NCI-H2196 treated with DMSO at 0.1 percent for 48 hours (cell line): ENCODE results near the gene SAFB.

Source experiments
- DNase-seq: peaks from one replicate; lab custom pipeline; 2025; ENCODE audit not compliant: unreplicated experiment; lab: John Stamatoyannopoulos, UW

SAFB gene

DNA sequence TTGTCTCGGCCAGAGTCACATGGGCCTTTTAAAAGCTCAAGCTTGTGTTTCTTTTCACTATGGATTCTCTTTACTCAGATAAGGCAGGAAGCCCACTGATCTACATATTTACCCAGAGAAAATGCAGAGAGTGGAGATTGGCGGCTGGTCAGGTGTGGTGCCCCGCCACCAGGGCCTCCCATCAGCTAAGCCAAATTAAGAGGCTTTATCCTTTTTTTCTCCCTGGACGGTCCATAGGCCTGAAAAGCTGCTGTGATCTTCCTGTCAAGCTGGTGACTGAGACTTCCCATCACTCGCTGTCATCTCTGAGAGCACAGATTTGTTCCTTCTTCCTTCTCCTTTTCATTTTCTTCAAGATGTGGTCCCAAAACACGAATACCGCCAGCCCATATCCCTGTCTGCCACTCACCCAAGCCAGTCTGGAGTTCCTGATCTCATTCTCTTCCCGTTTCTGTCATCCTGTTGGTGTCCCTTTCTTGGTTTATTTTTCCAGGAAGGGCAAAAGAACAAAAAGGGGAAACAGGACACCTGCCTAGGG lies 1.9 kb downstream of the SAFB start:
- no peak for DNase-seq

GRCh38 chr19:5625641-5626040 lies 2.8 kb downstream of the SAFB start:
- DNase-seq, result no peak

DNA sequence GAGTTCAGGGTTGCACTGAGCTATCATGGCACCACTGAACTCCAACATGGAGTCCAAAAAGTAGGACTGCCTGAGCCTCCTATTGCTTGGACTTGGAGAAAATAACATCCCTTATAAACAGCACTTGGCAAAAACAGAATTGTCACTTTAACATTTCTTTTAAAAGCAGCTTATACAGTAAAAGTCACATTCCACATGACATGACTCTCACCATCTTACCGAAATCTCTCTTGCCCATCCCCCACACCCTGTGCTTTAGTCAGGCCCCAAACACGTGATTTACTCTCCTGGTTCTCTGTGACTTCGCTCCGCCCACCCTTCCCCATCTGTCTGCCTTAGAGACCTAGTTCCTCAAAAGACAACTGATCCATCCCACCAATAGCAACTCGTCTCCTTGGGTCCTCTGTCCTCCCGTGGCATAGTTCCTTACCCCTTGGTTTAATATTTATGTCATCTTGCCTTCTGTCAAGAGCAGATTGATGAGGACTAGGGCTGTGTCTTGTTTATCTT lies 4.6 kb downstream of the SAFB start:
- no peak for DNase-seq

DNA sequence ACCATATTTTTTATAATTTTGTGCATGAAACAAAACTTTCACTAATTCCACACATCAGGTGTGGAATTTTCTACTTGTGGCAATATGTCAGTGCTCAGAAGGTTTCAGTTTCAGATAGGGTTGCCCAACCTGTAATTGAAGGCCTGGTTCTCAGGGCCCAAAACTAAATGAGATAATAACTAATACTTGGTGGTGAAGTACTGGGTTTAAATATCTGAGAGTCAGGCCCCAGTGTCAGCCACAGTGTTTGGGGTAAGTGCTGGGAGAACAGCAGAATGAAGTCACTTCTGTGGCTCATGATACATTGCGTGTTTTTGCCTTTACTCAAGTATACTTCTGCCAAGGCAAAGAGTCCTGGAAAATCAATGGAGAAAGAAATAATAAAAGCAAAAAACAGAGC lies 5.6 kb downstream of the SAFB start:
- no peak for DNase-seq

DNA sequence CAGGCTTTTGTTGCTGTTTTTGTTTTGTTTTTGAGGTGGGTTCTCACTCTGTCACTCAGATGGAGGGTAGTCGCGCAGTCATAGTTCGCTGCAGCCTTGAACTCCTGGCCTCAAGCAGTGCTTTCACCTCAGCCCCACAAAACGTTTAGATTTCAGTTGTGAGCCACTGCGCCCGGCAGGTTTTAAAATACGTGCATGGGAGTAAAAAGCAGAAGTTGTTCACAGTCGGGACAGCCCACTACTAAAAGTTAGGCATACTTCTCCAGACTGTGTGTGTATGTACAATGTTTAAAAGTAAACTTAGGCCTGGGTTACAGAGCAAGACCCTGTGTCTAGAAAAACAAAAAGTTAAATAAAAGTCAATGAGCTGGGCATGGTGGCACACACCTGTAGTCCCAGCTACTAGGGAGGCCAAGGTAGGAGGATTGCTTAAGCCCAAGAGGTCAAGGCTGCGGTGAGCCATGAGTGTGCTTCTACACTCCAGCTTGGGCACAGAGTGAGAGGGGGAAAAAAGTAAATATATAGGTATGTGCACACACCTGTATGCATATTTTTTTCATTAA lies 6.1 kb downstream of the SAFB start:
- DNase-seq, result no peak

DNA sequence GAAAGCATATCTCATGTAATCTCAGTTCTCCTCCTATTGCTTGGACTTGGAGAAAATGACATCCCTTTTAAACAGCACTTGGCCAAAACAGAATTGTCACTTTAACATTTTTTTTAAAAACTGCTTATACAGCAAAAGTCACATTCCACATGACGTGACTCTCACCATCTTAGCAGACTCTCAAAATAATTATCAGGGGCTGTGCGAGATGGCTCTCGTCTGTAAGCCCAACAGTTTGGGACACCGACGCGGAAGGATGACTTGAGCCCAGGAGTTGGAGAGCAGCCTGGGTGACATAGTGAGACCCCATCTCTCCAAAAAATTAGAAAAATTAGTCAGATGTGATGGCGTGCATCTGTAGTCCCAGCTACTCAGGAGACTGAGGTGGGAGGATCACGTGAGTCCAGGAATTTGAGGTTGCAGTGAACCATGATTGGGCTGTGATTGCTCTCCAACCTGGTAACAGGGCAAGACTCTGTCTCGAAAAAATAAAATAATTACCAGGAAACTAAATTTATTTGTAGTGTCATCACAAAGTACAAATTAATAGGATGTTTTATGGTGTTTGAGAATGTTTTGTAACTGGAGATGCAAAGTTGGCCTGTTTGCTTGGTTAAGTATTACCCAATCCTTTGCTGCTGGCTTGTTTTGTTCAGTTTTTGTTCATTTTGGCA lies 8.8 kb downstream of the SAFB start:
- no peak for DNase-seq

DNA sequence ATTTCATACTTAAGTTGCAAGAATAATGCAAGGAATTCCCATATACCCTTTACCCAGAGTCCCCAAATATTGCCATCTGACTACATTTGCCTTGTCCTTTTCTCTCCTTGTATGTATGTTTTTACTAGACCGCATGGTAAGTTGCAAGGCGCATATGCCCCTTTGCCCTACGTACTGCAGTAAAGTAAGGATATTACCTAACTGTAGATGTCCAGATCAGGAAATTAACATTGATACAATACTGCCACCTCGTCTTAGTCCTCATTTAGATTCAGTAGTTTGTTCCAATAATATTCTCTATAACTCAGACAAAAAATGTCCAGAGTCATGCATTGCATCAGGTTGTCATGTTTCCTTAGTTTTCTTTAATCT lies 9.3 kb downstream of the SAFB start:
- DNase-seq, result no peak

GRCh38 chr19:5632657-5633056 lies 9.8 kb downstream of the SAFB start:
- DNase-seq, result no peak

- no peak for DNase-seq
Measured at GRCh38 chr19:5635427-5635826, 12.5 kb downstream of the SAFB start.

GRCh38 chr19:5637971-5638370 lies 15.1 kb downstream of the SAFB start:
- no peak for DNase-seq

DNA sequence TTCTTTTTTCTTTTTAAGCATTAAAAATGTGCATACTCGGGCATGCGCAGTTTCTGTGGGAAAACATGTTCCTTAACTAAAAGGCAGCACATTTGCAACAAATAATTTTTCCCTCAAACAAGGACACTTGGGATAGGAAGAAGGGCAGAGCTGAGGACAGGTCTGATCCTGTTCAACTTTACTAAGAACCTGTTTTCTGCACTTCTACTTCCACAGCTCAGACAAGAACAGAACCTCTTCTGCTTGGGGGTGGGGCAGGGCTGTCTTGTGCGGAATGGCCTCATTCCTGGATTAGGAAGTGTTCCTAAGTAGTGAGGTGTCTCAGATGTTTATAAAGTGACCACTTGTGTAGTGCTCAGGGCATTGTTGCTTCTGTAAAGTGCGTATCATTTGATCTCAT lies 18.3 kb downstream of the SAFB start:
- no peak for DNase-seq

GRCh38 chr19:5642204-5642603 lies 19.3 kb downstream of the SAFB start:
- no peak for DNase-seq

GRCh38 chr19:5643060-5643459 lies 20.2 kb downstream of the SAFB start:
- no peak for DNase-seq

GRCh38 chr19:5644037-5644436 lies 21.2 kb downstream of the SAFB start:
- DNase-seq, result no peak

GRCh38 chr19:5645409-5645808 lies 22.5 kb downstream of the SAFB start:
- DNase-seq, result no peak

GRCh38 chr19:5646703-5647102 lies 23.8 kb downstream of the SAFB start:
- no peak for DNase-seq

GRCh38 chr19:5648464-5648863 lies 25.6 kb downstream of the SAFB start:
- no peak for DNase-seq

GRCh38 chr19:5651361-5651760 lies 28.5 kb downstream of the SAFB start:
- DNase-seq, result no peak

- DNase-seq, result no peak
Measured at GRCh38 chr19:5652261-5652660, 29.4 kb downstream of the SAFB start.

DNA sequence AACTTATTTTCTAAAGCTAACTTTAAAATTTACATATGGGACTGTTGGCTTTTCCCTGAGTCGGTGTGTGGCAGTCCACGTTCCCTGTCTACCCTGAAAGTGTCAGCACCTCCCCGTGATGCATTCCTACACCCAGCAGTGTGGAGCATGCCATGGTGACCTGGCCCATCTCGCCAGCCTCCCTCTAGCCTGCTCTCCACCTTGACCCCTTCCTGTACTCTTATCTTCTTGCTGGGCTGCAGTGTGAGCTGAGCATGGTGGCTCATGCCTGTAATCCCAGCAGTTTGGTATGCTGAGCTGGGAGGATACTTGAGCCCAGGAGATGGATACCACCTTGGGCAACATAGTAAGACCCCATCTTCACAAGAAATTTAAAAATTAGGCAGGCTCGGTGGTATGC lies 32.0 kb downstream of the SAFB start:
- no peak for DNase-seq

- no peak for DNase-seq
Measured at GRCh38 chr19:5655412-5655811, 32.5 kb downstream of the SAFB start.

GRCh38 chr19:5661483-5661882 lies 38.6 kb downstream of the SAFB start:
- no peak for DNase-seq

GRCh38 chr19:5663904-5664303 lies 41.0 kb downstream of the SAFB start:
- DNase-seq, result no peak
